ENCODE results near the gene GLI3.

GLI3 gene

DNA sequence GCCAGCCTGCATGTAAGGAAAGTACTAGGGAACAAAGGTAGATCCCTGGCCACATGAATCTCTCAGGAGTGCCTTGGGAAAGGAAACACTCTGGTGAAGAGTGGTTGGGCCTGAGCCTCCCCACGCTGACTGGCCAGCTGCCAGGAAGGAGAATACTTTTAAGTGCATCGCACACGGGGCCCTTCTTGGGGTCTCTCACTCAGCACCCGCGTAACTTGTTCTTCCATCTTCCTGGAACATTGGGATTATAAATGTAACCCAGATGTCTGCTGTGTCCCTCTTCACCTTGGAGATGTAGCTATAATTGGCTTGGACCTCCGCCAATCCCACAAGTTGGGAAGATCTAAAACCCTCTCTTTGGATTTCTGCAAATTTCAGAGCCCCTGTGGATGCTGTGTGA lies 4.4 kb upstream of the GLI3 start:
- DNase-seq: no peak
- Histone ChIP-seq H3K4me3 (ENCODE audit: low read depth, low read length) (no peak overlapping the region), H3K27ac (no peak overlapping the region), H3K36me3 (replicated peaks) (no peaks in the 10 kb centered on the region), H3K27me3 (replicated peaks) (no peaks in the 10 kb centered on the region)
- TF ChIP-seq CTCF (IDR thresholded peaks at IDR 0.05; ENCODE audit: low read depth, low read length, missing control alignments): no peak
- in situ Hi-C loops (cut with HindIII; ENCODE audit: low pct_ligation_motif_present, low sequenced_read_pairs): loop anchor here (25.0 kb wide), 1 partner anchor 254 kb away; no protein-coding TSS in a partner anchor

- H3K4me3 ChIP-seq (ENCODE audit: low read depth, low read length): no peak overlapping the region
- no peak for DNase-seq
- no peaks in the 10 kb centered on the region for H3K36me3 ChIP-seq (replicated peaks)
- no peak for TF ChIP-seq CTCF (IDR thresholded peaks at IDR 0.05; ENCODE audit: low read depth, low read length, missing control alignments)
- in situ Hi-C loops (cut with HindIII; ENCODE audit: low pct_ligation_motif_present, low sequenced_read_pairs): loop anchor here (25.0 kb wide), 1 partner anchor 253 kb away; no protein-coding TSS in a partner anchor
- H3K27ac ChIP-seq: no peak overlapping the region
- no peaks in the 10 kb centered on the region for H3K27me3 ChIP-seq (replicated peaks)
These were observed 3.4 kb upstream of the GLI3 start for GRCh38 chr7:42240416-42240815.

- Histone ChIP-seq H3K27me3 (replicated peaks) (no peaks in the 10 kb centered on the region), H3K27ac (peak overlapping the region; percentile 52), H3K4me3 (ENCODE audit: low read depth, low read length) (no peak overlapping the region), H3K36me3 (replicated peaks) (no peaks in the 10 kb centered on the region)
- peak; percentile 76 for DNase-seq
- in situ Hi-C loops (cut with HindIII; ENCODE audit: low pct_ligation_motif_present, low sequenced_read_pairs): loop anchor here (25.0 kb wide), 1 partner anchor 252 kb away; no protein-coding TSS in a partner anchor
- TF ChIP-seq CTCF (IDR thresholded peaks at IDR 0.05; ENCODE audit: low read depth, low read length, missing control alignments): peak; percentile 1
These were observed 1.8 kb upstream of the GLI3 start for GRCh38 chr7:42238709-42239366.

- Histone ChIP-seq H3K27ac (peak overlapping the region; percentile 80), H3K27me3 (replicated peaks) (no peaks in the 10 kb centered on the region), H3K4me3 (ENCODE audit: low read depth, low read length) (peak overlapping the region; percentile 85), H3K36me3 (replicated peaks) (no peaks in the 10 kb centered on the region)
- no peak for DNase-seq
- no peak for TF ChIP-seq CTCF (IDR thresholded peaks at IDR 0.05; ENCODE audit: low read depth, low read length, missing control alignments)
- in situ Hi-C loops (cut with HindIII; ENCODE audit: low pct_ligation_motif_present, low sequenced_read_pairs): loop anchor here (25.0 kb wide), 1 partner anchor 251 kb away; no protein-coding TSS in a partner anchor
These were observed 967 bp upstream of the GLI3 start for GRCh38 chr7:42237811-42238541.

DNA sequence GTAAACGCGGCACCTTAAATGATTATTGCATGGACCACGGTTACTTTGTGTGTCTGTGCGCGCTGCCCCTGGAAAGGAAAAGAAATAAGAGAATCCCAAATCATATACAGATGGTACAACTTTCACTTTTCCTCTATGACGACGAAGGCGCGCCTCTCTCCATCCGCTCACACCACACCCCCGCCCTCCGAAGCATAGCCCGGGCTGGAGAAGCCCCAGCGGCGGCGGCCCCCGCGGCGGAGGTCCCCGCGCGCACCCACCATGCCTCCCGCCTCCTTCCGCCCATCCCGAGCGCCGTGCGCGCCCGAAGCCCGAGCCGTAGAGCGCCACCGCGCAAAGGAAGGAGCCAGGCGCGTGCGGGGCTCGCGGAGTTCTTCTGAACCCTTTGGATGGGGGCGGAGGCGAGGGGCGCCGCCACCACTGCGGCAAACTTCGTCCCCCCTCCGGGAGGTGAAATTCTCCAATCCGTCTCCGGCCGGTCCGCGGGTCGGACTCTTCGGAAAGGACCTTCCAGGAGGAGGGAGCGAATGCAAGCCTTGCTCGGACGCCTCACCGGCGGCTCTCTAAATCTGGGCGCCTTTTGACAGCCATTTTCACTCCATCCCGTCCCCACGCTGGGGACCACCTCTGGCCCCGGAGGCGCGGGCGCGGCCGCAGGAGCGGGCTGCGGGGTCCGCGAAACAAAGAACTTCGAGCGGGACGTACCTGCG lies 588 bp downstream of the GLI3 start:
- H3K36me3 ChIP-seq (replicated peaks): no peaks in the 10 kb centered on the region
- H3K27me3 ChIP-seq (replicated peaks): no peaks in the 10 kb centered on the region
- DNase-seq: peak; percentile 63
- in situ Hi-C loops (cut with HindIII; ENCODE audit: low pct_ligation_motif_present, low sequenced_read_pairs): loop anchor here (25.0 kb wide), 1 partner anchor 249 kb away; no protein-coding TSS in a partner anchor
- peak overlapping the region; percentile 85 for H3K4me3 ChIP-seq (ENCODE audit: low read depth, low read length)
- H3K27ac ChIP-seq: peak overlapping the region; percentile 12
- no peak for TF ChIP-seq CTCF (IDR thresholded peaks at IDR 0.05; ENCODE audit: low read depth, low read length, missing control alignments)

Measured in brain microvascular endothelial cell (primary cell).